KOPT-K1 (cell line): Measurements from ENCODE around the gene BICC1.

ENCODE experiments used
- H3K27ac ChIP-seq: fragments of 200-600 bp; sonication (generic); 2 replicates; pipeline ENCODE4 v1.5.1; 2016; ENCODE audit warnings: antibody characterized with exemption, mild to moderate bottlenecking, low read depth, low read length; ENCODE audit not compliant: poor library complexity, severe bottlenecking
- H3K36me3 ChIP-seq: fragments of 200-600 bp; sonication (generic); 2 replicates; pipeline ENCODE4 v1.5.1; 2017; ENCODE audit warnings: antibody characterized with exemption, mild to moderate bottlenecking, low read length, moderate library complexity; ENCODE audit not compliant: insufficient read depth
- H3K9me3 ChIP-seq: fragments of 200-600 bp; sonication (generic); 2 replicates; pipeline ENCODE4 v1.5.1; 2017; ENCODE audit warnings: antibody characterized with exemption, low read length, mild to moderate bottlenecking; ENCODE audit not compliant: insufficient read depth, poor library complexity, severe bottlenecking

Gene BICC1, protein sequence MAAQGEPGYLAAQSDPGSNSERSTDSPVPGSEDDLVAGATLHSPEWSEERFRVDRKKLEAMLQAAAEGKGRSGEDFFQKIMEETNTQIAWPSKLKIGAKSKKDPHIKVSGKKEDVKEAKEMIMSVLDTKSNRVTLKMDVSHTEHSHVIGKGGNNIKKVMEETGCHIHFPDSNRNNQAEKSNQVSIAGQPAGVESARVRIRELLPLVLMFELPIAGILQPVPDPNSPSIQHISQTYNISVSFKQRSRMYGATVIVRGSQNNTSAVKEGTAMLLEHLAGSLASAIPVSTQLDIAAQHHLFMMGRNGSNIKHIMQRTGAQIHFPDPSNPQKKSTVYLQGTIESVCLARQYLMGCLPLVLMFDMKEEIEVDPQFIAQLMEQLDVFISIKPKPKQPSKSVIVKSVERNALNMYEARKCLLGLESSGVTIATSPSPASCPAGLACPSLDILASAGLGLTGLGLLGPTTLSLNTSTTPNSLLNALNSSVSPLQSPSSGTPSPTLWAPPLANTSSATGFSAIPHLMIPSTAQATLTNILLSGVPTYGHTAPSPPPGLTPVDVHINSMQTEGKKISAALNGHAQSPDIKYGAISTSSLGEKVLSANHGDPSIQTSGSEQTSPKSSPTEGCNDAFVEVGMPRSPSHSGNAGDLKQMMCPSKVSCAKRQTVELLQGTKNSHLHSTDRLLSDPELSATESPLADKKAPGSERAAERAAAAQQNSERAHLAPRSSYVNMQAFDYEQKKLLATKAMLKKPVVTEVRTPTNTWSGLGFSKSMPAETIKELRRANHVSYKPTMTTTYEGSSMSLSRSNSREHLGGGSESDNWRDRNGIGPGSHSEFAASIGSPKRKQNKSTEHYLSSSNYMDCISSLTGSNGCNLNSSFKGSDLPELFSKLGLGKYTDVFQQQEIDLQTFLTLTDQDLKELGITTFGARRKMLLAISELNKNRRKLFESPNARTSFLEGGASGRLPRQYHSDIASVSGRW

DNA sequence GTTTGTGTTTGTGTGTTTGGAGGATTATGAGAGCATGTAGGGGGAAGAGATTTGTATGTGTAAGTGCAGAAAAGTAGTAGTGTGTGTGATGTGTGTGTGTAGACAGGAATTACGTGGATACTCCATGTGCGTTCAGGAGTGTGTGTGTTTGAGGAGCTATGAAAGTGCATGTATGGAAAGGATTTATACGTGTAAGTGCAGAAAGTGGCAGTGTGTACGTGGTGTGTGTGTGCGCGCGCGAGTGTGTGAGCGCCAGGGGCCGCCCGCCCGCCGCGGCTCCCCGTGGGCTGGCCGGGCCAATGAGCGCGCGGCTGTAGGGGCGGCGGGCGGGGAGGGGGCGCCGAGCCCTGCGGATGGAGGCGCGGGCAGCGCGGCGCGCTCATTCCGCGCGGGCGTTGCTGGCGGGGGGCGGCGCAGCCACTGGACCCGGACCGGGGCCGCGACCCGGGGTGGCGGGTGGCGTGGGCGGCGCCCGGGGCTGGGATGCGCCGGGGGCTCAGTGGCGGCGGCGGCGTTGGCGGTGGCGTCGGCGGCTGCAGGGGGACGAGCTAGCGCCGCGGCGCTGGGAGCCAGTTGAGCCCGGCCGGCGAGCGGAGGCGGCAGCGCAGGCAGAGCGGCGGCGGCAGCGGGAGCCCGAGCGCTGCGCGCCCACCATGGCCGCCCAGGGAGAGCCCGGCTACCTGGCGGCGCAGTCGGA lies at the start of gene BICC1:
Gene BICC1 (plus strand): TSS at position 382 of the 697 bp plus-strand sequence. CDS start 272 bp downstream, at position 654.
- H3K9me3 ChIP-seq: peaks cover 4% of the 10 kb centered on the region
- no peaks in the 10 kb centered on the region for H3K36me3 ChIP-seq
- no peak within 1 kb of the TSS for H3K27ac ChIP-seq

DNA sequence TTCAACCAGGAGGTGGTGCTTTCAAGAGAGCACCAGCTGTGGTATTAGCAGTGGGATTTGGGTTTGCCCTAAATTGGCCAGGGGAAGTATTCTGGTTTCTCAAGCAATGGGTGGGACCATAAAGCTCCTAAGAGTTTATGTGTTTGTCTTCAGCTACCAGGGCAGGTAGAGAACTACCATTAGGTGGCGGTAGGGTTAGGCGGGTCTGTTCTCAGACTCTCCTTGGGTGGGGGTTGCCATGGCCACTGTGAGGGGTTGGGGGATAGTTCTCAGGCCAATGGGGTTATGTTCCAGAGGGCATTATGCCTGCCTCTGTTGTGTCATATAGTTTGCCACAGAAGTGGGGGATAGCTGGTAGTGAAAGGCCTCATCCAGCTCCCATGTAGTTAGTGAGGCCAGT lies 47.7 kb upstream of the BICC1 start:
- Histone ChIP-seq H3K27ac (no peak overlapping the region), H3K9me3 (no peaks in the 10 kb centered on the region), H3K36me3 (no peaks in the 10 kb centered on the region)

DNA sequence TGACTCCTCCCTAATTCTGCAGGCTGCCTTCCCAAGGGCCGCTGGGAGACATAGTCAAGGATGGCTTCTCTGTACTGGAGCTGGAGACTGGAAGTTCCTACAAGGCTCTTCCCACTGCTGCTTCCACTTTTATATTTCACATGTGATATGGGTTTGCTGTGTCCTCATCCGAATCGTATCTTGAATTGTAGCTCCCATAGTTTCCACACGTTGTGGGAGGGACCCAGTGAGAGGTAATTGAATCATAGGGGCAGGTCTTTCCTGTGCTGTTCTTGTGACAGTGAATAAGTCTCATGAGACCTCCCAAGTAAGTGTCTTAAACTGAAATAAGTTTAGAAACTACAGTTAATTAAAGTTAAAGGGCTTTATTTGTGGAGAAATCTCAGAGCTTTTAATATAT lies 47.0 kb upstream of the BICC1 start:
- H3K36me3 ChIP-seq: no peaks in the 10 kb centered on the region
- H3K9me3 ChIP-seq: no peaks in the 10 kb centered on the region
- no peak overlapping the region for H3K27ac ChIP-seq

DNA sequence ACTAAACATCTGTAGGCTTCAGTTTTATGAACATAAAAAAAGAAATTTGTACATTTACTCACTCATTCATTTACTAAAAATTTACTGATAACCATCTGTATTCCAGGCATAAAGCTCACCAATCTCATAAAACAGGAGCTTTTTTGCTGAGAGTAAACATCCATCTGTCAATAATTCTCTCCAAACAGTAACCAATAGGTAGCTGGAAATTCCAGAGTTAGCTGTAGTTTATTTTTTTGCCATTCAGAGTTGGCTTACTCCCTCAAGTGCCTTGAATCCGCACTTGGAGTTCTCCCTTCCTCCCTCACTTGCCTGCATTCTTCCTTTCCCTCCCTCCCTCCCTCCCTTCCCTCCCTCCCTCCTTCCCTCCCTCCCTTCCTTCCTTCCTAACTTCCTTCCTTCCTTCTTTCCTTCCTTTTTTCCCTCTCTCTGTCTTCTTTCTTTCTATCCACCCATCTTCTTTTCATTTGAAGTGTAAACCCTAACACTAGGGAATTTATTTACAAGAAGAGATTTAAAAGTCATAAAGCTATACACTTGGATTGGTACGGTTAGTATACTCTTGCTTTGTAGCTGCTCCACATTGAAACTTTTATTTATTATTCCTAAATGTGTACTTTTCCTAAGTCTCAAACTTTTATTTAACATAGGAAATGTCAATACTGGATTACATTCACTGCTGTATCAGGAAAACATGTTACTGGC lies 44.6 kb upstream of the BICC1 start:
- Histone ChIP-seq H3K27ac (no peak overlapping the region), H3K9me3 (no peaks in the 10 kb centered on the region)

DNA sequence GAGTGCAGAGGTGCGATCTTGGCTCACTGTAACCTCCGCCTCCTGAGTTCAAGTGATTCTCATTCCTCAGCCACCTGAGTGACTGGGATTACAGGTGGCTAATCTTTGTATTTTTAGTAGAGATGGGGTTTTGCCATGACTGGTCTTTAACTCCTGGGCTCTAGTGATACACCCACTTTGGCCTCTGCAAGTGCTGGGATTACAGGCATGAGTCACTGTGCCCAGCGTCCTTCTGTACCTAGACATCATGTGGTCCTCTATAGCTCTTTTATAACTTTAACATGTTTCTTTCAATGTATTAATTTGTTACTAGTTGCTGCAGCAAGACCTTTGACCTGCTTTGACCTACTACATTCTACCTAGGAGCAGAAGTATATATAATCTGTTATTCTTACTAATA lies 38.7 kb upstream of the BICC1 start:
- no peak overlapping the region for H3K27ac ChIP-seq
- no peaks in the 10 kb centered on the region for H3K36me3 ChIP-seq
- H3K9me3 ChIP-seq: no peaks in the 10 kb centered on the region

More for the DNA sequence above, 44.6 kb upstream of the BICC1 start:
- no peaks in the 10 kb centered on the region for H3K36me3 ChIP-seq

DNA sequence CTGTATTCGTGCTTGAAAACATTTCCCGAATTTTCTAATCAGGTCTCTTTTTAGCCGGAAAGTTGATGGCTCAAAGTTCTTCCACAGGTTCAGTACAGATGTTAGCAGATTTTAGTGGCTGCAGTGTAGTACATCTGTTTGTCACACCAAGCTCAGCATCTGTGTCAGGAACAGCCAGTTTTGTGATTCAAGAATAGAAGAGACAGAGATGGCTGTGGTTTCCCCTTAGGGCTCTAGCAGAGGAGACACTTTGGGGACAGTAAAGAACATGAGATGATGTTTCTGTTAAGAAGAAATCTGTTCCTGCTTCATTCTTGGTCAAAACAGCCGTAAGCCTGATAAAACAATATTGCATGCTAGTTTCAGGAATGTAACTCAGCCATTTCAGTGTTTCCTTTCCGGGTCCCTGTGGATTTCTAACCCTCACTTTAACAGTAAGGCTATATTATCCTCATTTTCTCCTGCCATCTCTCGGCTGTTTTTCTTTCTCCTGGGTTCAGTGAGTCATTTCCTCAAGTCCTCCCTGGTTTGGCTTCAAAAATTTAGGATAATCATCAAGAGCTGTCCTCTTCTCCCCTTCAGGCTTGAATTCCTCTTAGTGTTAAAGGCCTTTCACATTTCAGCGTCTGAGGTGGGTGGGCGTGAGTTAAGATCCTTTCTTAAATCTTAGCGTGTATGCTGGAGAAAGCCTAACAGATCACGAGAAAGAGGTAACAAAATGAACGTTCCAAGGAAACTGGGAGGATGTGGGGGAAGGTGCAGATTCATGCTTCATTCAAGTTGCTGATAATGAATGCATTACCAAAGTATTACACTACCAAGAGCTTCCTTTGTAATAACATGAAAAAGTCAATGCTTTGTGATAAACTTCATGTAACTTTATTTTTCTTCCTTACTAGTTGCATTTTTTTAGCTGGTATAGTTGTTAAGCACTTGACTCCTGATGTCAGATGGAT lies 37.1 kb upstream of the BICC1 start:
- no peak overlapping the region for H3K27ac ChIP-seq
- H3K9me3 ChIP-seq: no peaks in the 10 kb centered on the region
- H3K36me3 ChIP-seq: no peaks in the 10 kb centered on the region

DNA sequence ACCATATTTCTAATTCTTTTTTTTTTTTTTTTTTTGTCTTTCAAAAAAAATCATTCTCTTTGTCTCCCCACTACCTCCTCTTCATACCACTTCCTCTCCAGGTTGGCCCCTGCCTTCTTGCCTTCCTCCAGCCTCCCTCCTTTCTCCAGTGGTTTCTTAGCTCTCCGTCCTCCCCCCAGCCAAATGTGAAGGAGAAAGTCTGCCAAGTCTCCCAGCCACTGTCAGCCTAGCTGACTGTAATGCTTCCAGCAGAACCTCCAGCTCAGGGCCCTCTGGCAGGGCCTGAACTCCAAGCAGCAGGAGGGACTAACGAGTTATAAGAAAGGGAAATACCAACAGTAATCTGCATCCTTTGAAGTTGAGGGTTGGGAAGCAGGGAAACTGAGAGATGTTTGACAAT lies 35.5 kb upstream of the BICC1 start:
- no peak overlapping the region for H3K27ac ChIP-seq

DNA sequence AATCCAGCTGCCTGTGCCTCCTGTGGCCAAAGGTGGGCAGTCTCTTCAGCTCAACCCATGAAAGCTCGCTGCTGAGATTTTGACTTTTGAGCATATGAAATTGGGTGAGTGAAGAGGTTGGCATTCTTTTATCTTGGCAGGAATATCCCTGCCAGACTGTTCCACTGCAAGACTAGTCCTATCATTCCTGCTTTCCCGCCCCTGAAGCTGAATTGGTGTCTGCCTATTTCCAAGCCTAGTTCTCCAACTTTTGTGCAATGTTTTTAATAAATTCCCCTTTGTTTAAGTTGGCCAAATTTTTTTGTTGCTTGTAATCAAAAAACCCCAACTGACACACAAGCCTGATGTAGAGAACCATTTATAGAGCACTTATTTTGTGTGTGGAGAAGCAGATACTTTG lies 34.8 kb upstream of the BICC1 start:
- Histone ChIP-seq H3K27ac (no peak overlapping the region), H3K36me3 (no peaks in the 10 kb centered on the region), H3K9me3 (no peaks in the 10 kb centered on the region)

More for the DNA sequence above, 35.5 kb upstream of the BICC1 start:
- no peaks in the 10 kb centered on the region for H3K9me3 ChIP-seq
- H3K36me3 ChIP-seq: no peaks in the 10 kb centered on the region

DNA sequence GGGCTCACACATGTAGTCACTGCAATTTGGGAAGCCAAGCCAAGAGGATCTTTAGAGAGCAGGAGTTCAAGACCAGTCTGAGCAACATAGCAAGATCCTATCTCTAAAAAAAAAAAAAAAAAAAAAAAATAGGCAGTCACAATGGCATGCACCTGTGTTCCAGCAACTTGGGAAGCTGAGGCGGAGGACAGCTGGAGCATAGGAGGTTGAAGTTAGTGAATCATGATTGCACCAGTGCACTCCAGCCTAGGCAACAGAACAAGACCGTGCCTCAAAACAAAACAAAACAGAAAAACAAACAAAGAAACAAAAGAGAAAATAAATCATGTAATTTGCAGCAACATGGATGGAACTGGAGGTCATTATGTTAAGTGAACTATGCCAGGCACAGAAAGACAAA lies 33.6 kb upstream of the BICC1 start:
- no peaks in the 10 kb centered on the region for H3K36me3 ChIP-seq
- no peak overlapping the region for H3K27ac ChIP-seq
- H3K9me3 ChIP-seq: no peaks in the 10 kb centered on the region

DNA sequence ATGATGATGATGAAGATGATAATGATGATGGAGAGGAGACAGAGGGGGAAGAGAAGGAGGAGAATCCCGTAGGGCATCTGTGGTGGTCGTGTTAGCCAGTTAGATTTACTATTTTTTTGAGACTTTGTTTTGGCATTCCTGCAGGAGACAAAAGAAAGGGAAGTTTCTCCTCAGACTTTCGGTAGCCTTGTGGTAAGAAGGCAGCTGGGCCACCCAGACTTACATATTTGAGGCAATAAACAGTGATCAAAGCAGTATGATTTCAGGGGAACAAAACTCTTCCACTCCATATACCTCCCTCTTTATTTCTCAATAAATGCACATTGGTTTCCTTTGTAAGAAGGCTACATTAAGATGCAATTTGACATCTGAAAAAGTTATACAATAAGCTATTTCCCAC lies 32.4 kb upstream of the BICC1 start:
- no peak overlapping the region for H3K27ac ChIP-seq
- H3K9me3 ChIP-seq: no peaks in the 10 kb centered on the region

DNA sequence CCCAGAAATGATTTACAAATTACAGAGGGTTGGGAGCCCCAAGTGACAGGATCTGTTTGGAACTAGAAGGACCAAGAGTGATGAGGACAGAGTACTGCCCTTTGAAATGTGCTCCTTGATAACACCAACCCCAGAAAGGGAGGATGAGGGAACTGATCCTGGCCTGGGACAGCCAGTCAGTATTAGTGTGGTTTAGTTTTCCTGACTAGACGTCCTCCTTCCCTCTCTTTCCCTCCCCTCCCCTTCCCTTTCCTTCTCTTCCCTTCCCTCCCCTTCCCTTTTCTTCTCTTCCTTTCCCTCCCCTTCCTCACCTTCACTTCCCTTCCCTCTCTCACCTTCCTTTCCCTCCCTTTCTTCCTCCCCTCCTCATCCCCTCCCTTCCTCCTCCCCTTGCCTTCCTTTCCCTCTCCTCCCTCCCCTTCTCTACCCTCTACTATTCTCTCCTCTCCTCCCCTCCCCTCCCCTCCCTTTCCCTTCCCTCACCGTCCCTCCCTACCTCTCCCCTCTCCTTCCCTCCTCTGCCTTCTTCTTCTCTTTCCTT lies 31.0 kb upstream of the BICC1 start:
- no peak overlapping the region for H3K27ac ChIP-seq
- no peaks in the 10 kb centered on the region for H3K9me3 ChIP-seq
- H3K36me3 ChIP-seq: no peaks in the 10 kb centered on the region

More for the DNA sequence above, 32.4 kb upstream of the BICC1 start:
- H3K36me3 ChIP-seq: no peaks in the 10 kb centered on the region

DNA sequence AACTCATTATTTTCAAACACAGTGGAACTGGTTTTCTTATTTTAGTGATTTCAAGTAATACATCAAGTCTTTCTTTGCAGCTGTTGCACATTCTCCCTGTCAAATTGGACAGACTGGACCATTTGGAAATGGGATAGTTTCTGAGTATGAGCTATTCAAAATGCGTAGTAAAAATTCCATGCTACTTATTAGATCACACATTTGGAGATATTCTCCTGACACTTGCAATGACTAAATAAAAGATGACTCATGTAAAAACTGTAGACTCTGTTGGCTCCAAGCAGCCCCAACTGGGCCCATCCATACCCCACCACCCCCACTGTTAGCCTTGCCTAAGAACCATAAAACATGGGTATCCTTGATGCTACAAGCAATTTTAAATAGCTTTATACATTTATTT lies 25.9 kb upstream of the BICC1 start:
- Histone ChIP-seq H3K27ac (no peak overlapping the region), H3K36me3 (no peaks in the 10 kb centered on the region)

DNA sequence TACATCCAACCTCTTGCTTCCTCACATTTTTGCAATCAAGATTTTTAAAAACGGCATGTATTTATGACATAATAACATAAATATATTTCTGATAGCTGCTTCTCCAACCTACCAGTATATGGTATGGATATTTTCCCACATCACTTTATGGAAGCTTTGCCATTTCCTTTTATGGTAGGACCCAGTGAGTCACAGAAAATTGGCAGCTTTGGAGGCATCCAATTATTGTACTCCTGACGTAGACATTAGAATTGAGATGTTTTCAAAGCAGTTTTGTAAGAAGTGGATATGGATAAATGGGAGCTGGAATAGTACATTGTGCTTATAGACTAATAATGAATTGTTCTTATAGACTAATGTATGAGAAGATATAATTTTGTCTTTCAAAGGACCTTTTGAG lies 23.8 kb upstream of the BICC1 start:
- Histone ChIP-seq H3K9me3 (no peaks in the 10 kb centered on the region), H3K36me3 (no peaks in the 10 kb centered on the region), H3K27ac (no peak overlapping the region)

More for the DNA sequence above, 25.9 kb upstream of the BICC1 start:
- H3K9me3 ChIP-seq: no peaks in the 10 kb centered on the region
